Measurements from ENCODE around the gene ADD2.

The ADD2 gene, protein sequence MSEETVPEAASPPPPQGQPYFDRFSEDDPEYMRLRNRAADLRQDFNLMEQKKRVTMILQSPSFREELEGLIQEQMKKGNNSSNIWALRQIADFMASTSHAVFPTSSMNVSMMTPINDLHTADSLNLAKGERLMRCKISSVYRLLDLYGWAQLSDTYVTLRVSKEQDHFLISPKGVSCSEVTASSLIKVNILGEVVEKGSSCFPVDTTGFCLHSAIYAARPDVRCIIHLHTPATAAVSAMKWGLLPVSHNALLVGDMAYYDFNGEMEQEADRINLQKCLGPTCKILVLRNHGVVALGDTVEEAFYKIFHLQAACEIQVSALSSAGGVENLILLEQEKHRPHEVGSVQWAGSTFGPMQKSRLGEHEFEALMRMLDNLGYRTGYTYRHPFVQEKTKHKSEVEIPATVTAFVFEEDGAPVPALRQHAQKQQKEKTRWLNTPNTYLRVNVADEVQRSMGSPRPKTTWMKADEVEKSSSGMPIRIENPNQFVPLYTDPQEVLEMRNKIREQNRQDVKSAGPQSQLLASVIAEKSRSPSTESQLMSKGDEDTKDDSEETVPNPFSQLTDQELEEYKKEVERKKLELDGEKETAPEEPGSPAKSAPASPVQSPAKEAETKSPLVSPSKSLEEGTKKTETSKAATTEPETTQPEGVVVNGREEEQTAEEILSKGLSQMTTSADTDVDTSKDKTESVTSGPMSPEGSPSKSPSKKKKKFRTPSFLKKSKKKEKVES
- 1.3 to 15.5 (median 4.1) reads per million in 17 experiments for total RNA-seq

DNA sequence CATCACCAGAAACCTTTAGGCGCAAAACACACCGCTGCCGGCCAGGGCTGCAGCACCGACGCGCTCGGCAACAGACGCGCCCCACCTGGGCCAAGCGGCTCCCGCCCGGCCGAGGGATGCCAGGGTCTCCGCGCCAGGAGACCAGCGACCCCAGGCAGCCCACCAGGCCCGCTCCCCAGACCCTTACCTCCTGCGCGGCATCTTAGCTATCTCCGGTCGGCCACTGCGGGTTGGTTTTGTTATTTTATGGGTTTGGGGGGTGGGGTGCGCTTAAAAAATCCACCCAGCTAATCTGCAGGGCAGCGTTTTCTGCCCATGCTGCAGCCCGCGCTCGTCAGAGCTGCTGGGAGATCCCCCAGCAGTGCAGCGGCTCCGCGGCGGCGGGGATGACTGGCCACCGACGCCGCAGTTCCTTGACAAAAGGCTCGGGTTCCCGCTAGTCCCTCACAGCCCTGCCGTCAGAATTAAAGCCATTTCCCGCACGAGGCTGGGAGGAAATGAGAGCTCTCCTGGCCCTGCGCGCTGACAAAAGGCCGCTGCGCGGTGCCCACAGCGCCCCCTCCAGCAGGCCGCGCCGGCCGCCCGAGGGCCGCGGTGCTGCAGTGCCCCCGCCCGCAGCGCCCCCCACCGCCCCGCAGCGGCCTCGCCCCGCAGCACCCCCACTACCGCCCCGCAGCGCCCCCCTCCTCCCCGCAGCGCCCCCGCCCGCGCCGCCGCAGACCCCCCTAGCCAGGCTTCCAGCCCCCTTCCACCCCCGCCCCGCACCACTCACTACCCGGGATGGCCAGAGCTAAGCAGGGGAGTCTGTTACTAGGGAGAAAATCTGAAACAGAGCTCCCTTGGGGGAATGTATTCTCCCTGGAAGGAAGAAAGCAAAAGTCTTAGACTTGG is at the start of gene ADD2:
Gene ADD2 (minus strand): TSS at position 502 of the 891 bp plus-strand sequence. CDS start 61,792 bp downstream, outside the sequence.
- peak; percentile 50 to 73 (median 66) for DNase-seq

DNA sequence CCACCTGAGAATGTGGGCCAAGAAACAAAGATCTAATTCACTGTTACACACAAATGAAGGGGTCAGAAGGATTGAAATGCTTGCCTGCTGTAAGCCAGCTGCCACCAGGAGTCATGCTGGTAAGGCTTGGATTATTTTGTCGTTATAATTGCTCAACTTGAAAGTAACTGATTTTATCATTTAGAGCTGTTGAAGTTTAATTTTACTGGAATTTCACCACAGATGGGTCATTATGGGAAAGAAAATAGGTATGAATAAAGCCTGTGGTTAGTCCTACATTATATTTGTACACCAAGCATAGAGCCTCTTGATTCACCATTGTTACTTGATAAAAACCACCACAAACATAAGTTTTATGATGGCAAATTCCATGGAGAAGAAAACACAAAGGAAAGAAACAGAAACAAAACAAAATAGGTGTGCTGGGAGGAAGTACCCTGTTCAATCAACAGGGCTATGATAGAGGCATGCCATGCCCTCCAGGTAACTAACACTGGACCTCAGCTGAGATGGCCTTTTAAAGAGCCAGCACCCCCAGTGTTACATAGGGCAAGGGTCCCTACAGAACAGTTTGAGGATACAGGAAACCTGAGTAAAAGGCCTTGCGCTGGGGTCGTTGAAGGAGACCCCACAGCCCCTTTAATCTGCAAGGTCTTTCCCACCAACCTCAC is 49.4 kb upstream of the ADD2 start:
- DNase-seq: no peak

DNA sequence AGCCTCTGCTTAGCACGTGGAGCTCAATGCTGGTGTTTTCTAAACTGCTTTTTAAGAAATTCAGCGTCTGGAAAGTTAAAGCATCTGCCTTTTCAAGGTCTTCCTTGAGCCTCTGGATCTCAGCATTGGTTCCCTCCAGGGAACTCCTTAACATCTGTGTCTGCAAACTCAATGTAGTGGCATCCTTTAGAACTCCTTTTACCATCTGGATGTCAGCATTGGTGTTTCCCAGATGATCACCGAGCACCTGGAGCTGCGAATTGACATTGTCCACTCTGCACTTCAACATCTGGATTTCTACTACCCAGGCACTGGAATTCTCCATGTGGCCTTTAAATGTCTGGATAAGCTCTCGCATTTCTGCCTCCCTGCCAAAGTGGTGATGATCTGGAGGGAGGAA is 48.7 kb upstream of the ADD2 start:
- DNase-seq: no peak

DNA sequence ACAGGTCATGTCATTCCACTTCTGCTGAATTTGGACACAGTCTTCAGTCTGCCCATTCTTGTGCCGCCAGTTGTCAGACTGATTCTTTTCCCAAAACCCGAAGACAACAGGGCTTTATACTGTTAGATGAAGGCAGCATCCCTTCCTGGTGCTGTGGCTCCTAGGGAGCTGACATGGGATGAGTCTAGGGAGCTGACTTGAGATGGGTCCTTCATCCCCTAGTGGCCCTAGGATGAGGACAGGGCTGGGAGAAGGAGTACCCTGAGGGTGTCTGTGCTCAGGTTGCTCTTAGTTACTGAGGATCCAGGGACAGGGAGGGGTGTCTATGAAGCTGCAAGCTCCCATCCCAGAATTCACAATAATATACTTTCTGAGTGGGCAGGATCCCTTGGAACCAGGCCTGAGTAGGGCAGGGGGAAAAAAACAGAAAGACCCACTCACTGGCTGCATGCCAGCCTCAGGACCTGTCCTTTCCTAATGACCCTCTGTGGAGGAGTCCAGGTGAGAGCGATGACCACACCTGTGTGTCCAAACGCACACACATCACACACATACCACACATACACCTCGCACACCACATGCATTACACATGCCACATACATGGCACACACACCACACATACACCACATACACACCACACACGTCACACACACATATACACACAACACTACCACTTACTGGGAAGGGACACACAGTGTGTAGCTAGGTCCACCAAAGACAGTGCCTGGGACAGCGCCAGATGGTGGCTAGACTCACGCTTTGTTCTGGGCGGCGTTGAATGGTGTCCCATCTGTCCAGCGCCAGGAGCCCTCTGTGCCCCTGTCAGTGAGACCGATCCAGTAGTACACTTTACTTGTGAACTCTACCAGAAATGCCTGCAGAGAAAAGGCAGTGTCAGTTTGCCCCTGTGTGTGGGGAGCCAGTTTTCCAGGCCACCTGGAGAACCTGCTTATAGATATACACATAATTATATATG is 41.3 kb upstream of the ADD2 start:
- DNase-seq: no peak

DNA sequence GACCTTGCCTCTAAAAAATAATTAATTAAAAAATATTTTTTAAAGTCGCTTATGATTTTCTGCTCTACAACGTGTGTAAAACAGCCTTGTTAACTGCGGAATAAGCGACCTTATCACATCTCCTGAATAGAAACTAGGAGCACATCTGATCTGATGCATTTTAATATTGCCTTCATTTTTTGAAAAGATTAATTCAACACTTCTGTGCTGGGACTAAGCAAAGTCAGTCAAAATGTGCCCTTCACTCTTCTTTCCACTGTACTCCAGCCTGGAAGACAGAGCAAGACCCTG is 39.8 kb upstream of the ADD2 start:
- no peak for DNase-seq

DNA sequence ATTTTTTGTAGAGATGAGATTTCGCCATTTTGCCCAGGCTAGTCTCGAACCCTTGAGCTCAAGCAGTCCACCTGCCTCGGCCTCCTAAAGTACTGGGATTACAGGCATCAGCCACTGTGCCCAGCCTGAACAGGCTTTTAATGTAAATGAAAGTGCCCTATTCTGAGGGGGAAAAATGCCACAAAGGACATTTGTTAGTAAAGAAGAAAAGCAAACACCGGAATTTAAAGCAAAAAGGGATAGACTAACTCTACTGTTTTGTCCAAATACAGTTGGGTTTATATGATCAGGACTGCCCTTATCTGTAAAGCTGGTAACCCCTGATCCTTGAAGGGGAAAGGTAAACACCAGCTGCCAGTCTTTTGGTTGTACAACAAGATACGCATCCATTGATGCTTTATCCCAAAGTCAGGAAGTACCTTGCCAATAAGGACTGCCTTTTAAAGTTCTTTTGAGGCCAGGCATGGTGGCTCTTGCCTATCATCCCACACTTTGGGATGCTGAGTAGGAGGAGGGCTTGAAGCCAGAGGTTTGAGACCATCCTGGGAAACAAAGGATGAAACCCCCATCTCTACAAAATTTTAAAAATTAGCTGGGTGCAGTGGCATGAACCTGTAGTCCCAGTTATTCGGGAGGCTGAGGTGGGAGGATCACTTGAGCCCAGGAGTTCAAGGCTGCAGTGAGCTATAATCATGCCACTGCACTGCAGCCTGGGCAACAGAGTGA is 39.3 kb upstream of the ADD2 start:
- DNase-seq: no peak

DNA sequence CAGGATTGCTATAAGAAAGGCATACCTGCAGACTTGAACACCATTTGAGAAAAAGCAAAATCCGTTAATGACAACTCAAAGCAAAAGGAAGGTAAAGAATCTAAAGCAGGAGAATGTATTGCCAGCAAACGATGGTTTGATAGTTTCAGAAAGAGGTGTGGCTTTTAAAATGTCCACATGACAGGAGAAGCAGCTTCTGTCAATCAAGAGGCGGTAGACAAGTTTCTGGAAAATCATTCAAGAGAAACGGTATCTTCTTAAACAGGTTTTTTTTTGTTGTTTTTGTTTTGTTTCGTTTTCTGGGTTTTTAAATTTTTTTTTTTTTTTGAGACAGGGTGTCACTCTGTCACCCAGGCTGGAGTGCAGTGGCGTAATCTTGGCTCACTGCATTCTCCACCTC is 38.6 kb upstream of the ADD2 start:
- no peak for DNase-seq

DNA sequence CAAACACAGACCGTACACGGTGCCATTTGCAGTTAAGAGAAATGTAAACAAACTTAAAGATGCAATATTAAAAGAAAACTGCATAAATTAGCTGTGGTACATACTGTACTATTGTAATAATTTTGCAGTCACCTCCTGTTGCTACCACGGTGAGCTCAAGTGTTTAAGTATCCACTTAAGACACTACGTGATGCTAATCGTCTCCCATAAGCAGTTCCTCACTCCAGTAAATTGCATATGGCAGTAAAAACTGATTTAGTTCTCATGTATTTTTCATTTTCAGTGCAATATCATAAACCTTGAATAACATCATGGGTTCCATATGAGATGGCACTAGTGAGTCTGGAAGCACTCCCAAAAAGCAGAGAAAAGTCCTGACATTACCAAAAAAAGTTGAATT is 38.0 kb upstream of the ADD2 start:
- no peak for DNase-seq

DNA sequence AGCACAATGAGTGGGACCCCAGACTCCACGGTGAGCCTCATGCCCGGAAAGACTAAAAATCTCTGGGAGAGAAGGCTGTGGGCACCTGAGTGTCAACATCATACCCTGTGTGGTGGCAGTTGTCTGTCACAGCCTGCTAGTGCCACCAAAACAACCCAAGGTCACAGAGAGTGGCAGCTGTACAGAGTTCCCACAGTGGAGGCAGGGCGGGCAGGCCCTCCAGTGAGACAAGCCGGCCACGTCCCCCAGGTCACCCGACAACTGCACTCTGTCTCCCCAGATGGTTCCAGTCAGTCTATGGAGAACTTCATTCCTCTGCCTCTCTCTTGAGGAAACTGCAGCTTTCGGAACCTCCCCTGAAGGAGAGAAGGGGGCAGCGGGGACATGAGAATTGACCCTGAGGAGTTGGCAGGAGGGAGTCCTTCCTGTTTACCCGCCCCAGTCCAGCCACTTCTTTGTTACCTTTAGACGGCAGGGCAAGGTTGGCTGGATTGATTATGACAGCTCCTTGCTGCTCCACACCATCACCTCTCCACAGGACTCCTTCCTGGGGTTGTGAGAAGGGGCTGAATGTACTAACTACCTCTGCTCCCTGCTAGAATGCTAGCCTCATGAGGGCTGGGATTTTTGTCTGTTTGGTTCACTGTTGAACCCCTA is 33.7 kb upstream of the ADD2 start:
- DNase-seq: no peak

DNA sequence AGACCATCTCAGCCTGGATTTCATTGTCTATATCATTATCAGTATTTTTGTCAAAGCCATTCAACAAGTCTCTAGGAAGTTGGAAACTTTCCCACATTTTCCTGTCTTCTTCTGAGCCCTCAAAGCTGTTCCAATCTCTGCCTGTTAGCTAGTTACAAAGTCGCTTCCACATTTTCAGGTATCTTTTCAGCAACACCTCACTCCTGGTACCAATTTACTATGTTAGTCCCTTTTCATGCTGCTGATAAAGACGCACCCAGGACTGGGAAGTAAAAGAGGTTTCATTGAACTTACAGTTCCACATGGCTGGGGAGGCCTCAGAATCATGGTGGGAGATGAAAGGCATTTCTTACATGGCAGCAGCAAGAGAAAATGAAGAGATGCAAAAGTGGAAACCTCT is 31.7 kb upstream of the ADD2 start:
- no peak for DNase-seq

DNA sequence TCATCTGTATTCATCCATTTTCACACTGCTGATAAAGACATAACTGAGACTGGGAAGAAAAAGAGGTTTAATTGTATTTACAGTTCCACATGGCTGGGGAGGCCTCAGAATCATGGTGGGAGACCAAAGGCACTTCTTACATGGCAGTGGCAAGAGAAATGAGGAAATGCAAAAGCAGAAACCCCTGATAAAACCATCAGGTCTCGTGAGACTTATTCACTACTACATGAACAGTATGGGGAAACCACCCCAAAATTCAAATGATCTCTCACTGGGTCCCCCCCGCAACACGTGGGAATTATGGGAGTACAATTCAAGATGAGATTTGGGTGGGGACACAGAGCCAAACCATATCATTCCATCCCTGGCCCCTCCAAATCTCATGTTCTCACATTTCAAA is 30.0 kb upstream of the ADD2 start:
- DNase-seq: peak; percentile 10 to 68 (median 43)

DNA sequence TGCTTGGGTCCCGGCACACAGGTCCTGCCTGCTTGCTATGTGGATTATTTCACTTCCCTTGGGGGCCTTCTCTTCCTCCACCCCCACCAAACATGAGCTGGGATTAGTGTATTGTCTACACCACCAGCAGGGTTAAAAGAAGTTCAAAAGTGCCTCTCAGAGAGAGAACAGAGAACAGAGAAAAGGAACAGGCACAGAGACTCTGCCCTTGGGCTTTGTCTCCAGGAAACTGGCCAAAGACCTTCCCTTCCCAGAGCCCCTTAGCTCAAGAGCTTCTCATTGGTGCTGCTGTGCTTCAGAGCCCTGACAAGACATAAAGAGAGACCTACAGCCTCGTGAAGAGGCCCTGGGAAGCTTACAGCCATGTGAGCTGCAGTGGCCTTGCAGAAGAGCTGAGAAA is 29.5 kb upstream of the ADD2 start:
- peak; percentile 9 to 37 (median 24) for DNase-seq

DNA sequence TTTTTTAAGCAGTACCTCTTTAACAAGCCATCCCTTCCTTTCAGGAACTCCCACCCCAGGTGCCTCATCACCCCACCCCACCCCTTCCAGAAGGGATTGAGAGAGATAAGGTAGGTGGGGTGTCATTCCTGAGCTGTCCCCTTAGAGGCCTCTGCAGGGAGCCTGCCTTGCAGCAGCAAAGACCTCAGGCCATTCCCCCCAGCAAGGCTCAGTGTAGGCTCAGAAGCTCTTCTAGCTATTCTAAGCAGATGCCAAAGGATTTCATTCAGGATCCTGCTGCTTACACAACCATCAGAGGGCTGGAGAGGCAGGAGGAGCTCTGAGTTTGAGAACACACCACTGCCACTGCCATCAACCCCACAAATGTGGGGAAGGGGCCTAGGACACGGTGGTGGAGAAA is 28.3 kb upstream of the ADD2 start:
- DNase-seq: no peak

DNA sequence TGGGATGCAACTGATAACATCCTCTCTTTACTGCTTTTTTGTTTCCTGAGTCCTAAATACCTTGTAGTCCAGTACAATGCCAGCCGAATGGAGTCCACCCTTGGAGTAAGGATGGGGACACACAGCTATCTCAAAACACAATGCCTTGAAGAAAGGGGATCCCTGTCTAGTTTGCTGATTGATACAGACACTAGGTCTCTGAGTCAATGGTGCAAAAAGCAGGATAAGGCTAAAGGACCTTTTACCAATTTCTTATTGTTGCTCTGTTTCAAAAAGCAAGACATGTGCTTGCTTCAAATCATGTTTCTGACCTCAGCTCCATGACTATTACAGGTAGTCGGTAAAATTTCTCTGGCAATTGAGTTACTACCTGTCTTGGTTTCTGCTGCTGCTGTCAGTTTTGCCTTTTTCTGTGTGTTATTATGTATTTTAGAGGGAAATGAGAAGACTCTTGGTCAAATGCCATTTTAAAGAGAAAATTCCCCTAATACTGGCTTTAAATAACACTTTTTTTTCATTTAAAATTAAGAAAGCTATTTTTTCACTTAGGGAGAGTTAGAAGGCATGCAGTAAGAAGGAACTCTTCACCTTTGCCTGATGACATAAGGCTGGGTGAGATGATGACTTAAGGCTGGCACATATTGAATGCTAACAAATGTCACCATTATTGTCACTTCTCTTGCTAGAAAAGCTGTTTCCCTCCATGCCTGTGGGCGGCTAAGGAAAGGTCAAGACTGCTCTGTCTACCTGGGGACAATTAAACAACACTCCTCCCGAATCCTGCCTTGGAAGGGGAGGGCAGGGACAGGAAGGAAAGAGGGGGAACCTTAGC is 27.4 kb upstream of the ADD2 start:
- DNase-seq: peak; percentile 13 to 49 (median 34)

DNA sequence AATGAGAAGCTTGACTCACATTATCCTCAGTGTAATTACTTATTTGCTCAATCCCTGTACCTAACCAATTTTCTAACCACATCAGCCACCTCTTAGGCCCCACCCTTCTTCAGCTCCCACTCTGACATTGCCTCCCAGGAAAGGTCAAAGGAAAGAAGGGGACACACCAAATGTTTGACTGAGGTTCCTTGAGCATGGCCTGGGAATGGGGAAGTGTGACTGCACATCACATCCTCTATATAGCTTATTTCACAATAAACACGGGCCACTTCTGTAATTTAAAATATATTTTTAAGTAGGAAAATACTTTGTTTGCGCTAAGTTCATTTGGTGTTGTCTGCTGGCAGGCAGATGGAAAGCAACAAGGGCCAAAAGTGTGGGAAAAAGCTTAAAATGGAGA is 25.4 kb upstream of the ADD2 start:
- peak; percentile 74 to 94 (median 88) for DNase-seq

DNA sequence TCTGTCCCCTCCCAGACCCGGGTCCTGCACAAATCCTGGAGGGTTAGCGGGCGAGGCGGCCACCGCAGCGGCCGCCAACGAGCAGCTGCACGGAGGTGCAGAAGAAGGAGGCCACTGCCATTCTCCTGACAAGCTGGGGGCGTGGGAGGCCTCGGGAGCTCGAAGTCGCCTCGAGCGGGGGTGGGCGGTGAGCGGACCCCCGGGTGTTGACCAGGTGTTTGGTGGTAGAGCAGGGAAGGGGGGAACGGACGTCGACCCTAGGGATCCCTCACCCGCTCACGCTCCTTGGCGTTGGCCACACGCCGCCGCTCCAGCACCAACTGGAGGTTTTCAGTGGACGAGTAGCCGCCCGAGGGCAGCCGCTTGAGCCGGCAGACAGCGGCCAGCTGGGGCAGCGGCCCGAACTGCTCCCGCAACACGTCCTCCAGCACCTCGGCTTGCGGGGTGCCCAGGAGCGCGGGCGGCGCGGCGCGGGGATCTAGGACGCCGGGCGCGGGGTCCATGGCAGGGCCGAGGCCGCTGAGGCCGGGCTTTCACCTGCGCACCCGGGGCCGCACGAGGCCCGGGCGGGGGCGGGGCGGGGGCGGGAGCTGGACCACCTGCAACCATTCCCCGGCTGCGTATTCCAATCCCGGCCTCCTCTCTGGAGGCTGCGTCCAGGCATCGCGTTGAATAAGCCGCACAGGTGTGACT is 22.3 kb upstream of the ADD2 start, which contains the start of gene FIGLA:
Gene FIGLA (minus strand): TSS at position 508 of the 693 bp plus-strand sequence. CDS start 5 bp downstream, at position 503.
- DNase-seq: peak in 2 of 4 experiments; percentile 11 to 36

DNA sequence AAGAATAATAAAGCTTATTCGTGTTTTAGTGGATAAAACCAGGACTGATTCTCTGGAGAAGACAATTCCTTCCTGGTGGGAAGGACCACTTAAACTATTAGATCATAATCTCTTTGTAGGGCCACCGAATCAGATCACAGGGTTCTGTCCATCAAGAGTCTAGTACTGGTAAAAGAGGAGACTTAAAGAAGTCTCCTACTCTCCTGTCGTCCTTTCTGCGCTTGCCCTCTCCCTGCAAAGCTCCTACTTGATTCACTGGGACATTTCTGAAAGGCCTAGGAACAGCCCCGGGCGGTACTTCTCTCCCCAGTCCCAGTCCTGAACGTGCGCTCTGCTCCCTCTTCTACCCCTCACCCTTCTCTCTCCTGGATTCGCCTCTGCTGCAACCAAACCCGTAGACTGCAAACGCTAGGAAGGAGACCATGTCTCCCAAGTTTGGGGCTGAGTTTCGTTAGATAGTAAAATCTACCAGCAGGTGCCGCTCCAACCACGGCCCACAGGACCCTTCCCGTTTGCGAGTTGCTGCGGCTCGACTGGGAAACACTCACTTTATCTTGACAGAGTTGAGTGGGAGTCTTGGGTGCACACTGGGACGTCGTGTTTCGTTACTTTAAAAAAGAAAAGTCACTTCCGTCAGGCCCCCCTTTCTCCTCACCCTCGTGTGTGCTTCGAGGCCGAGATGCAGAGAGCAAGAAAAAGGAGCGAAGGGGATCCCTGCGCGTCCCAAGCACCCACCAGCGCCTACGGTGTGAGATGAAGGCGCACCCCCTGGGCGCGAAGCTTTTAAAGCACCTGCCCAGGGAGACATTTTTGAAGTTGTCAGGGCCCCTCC is 21.5 kb upstream of the ADD2 start:
- DNase-seq: peak; percentile 85 to 92 (median 89)

Measured in suppressor macrophage (primary cell).